GM21381 (cell line): ENCODE results near the gene STK10.

Source experiments
- ATAC-seq: cut with Tn5 transposase; IDR thresholded peaks from one replicate; pipeline ENCODE4 v1.9.1; 2021; ENCODE audit warnings: mild to moderate bottlenecking, moderate library complexity; ENCODE audit not compliant: unreplicated experiment

STK10 gene

DNA sequence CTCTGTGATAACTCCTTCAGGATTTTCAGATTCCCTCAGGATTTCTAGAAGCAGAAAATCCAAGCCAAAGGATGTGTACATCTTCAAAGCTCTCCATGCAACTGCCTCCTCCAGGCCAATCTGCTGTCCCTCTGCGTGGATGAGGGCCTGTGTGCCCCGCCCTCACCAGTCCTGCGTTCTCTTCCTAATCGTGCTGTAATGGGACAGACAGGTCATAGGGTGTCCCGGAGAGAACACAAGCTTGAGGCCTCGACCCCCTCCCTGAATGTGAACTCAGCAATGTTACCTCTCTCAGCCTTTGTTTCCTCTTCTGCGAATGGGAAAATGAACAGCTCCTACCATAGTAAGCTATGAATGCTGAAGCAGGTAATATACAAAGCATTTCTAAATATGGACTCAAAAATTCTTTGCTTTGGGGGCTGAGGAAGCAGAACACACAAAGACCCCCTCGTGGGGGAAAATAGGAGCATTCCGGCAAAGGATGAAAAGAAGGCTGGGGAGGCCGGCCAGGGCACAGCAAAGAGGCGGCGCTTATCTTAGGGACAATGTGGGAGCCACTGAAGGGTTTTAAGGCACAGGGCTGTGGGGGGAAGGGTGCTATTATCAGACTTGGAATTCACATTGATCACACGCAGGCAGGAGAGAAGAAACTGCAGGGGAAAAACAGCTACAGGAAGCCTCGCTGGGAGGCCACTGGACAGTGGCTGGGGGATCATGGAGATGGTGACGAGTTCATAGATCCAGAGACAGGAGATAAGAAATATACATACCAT, 124.4 kb downstream of the STK10 start:
- ATAC-seq: no peak

DNA sequence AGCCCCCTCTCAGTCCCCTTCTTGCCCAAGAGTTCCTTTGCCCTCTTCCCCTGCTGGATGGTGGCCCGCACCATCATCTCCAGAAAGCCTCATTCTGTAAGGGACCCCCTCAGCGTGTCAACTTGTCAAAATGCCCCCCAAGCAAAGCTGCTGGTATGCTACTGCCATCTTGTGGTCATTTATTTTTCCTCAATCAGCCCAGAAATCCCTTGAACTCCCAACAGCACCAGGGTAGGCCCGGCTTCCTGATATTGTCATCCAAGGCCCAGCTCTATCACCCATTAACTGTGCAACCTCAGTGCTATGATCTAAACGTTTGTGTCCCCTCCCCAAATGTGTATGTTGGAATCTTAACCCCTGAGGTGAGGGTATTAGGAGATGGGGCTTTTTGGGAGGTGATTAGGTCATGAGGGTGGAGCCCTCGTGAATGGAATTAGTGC, 128.3 kb downstream of the STK10 start:
- ATAC-seq: no peak

DNA sequence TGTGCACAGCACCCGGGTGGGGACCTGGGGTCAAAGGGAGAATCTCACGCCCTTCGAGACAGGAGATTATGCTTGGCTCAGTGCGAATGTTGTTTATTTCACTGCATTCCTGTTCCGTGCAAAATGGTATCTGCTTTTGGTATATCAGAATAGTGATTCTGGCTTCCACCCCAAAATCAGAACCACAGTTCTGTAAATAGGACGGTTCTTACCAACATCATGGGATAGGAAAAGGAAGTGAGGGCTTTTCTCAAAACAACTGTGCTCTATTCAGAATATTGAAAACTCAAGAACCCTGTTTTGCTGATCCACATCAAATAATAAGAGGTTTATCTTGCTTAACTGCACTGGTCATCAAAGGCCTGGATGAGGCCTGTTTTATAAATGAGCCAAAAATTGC, 129.9 kb downstream of the STK10 start:
- no peak for ATAC-seq

DNA sequence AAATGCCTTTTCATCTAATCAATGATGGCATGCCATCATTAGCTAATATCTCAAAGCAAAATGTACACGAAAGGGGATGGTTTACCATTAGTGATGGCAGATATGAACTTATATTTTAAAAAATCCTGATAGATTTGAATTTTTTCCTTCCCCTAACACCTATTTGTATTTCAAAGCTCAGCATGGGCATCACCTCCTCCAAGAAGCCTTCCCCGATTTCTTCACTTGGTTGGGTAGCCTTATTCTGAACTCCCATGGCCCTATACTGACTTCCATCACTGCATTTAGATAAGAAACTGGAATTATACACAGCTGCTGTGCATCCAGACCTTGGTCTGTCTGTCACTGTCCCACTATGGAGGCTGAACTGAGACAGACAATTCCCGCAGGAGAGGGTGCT, 132.0 kb downstream of the STK10 start:
- no peak for ATAC-seq

DNA sequence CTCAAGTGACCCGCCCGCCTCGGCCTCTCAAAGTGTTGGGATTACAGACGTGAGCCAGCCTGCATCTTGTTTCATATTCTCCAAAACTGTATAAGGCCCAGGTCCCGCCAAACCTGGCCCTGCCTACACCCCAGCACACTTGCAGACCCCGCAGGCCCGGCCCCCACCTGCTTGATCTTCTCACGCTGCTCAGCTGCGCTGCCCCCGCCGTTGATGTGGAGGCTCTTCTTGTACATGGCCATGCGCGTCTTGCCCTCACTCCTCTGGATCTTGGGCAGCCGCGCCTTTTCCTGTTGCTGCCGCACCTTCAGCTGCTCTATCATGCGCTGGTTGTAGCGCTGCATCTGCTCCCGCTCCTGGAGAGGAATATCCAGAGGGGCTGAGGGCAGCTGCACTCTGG, 132.6 kb downstream of the STK10 start:
- no peak for ATAC-seq

DNA sequence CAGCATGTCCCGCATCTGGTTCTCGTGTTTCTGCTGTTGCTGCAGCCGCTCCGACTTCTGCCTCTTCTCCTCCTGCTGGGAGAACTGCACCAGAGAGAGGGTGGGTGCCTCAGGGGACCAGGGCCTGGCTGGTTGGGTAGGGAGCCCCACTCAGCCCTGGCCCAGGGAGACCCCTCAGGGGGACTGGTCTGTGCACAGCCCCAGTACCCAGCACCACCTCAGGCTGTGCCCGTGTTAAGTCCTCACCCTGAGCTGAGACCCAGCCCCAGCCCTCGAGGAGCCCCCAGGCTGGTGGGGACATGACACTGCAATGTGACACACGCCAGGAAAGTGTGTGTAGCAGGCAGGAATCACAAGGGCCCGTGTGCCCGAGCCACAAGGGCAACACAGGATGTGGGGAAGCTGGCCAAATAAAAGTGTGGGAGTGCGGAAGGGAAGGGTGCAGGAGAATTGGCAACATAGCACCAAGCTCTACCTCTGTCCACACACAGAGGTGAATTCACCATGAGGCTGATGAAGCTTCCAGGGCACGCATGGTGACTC, 133.3 kb downstream of the STK10 start:
- no peak for ATAC-seq

DNA sequence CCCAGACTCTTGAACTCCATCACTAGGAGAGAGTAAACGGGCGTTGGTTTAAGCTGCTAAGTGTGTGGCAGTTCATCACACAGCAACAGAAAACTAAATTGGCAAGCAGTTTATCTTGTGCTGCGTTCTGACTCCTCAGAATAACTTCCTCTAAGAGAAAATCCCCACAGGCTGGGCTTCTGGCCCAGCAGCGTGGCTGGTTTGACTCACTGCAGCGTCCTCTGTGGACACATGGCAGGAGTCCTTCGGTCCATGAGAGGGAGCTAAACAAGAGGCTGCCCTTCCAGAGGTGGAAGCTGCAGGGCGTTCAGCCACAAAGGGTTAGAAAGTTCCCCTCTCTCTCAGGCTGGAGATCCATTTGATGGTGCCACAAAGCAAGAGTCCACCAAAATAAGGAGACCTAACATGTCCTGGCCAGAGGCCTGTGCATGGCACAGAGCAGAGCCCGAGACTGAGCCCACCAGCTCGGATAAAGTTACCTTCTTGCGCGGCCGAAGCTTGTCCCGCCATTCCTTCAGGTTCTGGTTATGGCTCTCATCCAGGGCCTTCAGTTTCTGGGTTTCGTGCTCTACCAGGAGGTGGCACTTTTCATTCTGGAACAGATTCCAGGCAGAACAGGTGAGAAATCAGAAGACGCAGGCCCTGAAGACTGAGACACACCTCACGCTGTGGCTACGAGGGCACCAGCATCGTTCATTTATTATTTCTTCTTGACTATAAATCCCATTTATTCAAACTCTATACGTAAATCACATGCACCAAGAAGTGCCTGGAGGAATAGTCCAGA, 135.4 kb downstream of the STK10 start:
- no peak for ATAC-seq

DNA sequence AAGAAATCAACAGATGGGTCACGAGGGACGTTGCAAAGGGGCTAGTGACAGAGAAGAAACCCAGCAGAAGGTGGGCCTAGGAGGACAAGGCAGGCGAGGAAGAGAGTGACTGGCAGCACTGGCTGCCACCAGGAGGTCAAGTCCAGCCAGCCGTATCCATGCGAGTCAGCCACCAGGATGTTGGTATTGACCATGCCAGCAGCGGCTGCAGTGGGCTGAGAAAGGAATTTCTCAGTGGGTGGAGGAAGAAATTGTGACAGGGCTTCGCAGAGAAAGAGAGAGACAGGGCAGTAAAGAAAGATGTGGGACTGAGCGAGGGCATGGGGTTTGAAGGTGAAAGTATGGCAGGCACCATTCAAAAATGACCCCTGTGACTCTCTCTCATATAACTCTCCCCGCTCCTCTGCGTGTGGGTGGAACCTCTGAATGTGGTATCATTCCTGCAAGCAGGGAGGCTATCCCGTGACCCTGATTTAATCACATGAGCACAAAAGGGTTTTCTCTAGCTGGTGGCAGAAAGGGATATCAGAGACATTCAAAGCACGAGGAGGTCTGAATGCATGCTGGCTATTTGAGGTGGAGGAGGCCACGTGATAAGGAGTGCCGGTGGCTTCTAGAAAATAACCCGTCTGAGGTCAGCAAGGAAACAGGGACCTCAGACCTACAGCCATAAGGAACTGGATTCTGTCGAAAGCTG, 136.2 kb downstream of the STK10 start:
- ATAC-seq: no peak

DNA sequence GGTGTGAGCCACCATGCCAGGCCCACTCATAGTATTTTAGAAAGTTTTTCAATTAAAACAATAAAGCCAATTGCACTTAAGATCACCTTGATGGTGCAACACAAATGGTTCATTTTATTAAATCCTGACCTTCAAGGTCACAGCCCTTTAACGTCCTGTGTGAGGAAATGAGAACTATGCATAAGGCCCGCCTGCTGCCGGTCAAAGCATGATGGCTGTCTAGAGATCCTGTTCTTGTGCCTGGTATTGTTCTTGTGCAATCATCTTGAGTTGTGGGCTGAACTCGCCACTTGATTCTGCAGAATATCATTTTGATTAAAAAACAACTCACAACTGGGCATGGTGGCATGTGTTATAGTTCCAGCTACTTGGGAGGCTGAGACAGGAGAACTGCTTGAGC, 137.9 kb downstream of the STK10 start:
- no peak for ATAC-seq

DNA sequence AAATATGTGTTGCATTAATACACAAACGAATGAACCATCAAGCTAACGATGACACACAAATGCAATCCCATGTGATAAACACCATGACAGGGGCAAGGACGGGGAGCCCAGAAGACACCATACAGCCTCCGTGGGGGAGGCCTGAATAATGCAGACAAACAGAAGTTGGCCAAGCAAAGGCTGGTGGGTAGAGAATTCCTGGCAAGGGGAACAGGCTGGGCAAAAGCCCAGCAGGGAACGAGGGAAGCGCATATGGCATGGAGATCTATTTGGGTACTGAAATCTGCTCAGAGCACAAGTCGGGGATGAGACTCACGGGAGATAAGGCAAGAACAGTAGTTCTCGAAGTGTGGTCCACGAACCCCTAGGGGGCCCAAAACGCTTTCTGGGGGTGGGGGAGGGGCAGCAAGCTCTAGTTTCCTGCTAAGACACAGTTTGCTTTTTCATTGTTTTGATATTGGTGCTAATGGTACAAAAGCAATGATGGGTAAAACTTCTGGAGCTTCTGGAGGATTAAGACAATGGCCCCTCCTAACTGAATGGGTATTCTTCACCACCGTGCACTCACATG, 138.7 kb downstream of the STK10 start:
- ATAC-seq: no peak

DNA sequence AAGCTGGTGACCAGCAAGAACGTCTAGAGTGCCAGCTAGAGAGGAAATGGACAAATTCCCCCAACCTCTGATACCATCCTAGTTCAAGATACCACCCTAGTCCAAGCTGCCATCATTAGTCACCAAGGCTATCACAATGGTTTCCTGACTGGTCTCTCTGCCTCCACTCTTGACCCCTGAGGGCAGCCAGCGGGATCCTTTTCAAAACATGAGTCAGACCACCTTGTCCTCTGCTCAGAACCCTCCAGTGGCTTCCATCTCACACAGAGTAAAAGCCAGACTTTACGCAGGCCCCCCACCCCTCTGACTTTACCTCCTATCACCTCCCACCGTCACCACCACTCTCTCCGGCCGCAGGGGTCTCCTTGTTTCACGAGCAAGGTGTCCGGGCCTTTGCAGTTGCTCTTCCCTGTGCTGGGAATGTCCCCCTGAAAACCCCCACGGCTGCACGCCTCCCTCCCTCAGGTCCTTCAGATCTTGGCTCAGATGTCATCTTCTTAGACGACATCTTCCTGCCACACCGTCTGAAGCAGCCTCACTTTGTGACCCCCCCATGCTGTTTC, 139.4 kb downstream of the STK10 start:
- ATAC-seq: no peak

DNA sequence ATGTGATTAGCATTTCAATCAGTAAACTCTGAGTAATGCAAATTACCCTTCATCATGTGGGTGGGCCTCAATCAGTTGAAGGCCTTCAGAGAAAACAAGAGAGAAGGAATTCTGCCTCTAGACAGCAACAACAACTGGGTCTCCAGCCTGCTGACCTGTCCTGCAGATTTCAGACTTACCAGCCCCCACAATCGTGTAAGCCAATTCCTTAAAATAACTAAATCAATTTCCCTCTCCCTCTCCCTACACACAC, 139.9 kb downstream of the STK10 start:
- no peak for ATAC-seq

DNA sequence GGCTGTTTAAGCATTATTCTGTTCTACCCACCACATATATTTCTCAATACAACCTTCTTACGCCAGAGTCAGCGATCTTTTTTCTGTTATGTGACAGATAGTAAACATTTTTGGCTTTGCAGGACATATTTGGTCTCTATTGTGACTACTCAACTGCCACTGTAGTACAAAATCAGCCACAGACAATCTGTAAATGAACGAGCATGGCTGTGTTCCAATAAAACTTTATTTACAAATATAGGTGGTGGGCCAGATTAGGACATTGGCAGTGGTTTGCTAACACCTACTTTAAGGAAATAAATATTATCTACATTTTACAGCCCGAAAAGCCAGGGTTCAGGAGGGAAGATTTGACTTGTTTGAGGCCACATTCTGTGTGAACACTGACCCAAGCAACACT, 141.4 kb downstream of the STK10 start:
- ATAC-seq: no peak

DNA sequence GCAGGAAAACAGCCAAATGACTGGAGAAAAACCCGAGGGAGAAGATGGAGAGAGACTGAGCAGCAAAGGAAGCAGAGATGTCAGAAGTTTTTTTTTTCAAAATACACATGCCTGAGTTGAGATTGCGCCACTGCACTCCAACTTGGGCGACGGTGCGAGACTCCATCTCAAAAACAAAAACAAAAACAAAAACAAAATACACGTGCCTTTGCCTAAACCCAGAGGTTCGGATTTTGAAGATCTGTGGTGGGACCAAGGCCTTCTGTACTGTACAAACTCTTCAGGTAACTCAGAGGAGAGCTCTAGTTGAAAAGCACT, 142.8 kb downstream of the STK10 start:
- ATAC-seq: no peak

DNA sequence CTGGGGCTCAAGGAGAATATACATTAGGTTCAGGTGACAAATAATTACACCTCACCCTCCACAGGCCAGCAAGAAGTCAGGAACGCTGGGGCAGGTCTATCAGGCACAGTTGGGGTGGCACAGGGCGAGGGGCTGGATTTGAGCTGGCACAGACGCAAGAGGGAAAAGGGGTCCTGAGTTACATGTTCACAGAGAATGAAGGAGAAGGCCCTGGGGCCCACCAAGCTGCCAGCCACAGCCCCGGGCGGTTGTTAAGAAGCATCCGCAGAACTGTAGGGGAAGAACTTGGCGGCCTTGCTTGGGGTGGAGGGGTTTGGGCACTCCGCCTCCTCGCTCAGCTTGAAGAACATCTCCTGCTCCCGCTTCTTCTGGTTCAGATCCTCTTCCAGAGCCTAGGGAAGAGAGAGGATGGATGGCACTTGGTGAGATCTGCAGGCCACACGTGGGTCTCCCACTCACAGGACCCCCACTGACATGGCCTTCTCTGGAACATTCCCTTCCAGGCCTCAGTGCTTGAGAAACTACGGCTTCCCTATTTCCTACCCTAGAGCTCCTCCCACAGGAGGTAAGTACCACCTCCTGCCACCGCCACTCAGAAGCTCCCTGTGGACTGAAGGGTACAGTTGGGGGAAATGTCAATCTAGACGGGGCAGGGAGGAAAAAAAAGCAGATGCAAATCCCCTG, 143.3 kb downstream of the STK10 start:
- no peak for ATAC-seq

DNA sequence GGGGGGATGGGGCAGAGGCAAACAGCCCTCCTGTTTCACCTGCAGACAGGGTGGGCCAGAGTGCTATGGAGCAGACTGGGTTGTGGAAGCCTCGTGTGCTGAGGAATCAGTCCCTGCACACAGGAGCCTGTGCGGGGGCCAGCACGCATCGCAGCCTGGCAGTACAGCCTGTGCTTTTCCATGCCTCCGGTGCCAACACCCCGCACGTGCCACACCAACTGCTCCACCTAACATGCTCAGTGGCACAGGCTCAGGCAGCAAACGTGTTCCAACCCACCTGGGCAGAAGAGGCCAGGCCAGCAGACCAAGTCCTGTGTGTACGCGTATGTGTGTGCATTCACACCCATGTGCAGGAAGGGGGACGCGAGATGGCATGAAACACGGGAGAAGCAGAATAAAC, 144.2 kb downstream of the STK10 start:
- no peak for ATAC-seq

DNA sequence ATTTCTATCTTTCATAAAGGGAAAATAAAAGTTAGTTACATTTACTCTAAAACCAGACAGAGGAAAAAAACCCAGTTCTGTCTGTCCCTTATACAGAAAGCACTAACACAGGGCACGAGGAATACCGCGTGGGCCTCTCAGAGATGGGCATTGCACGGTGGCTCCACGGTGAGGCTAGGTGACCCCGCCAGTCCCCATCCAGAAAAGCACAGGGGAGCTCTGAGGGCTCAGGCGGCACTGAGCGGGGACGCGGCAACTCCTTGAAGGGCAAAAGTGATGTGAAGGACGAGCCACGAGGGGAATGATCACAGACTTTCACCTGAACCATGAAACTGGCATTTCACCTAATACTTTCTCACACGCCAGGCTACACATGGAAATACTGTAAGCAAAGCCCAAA, 145.8 kb downstream of the STK10 start:
- ATAC-seq: no peak

DNA sequence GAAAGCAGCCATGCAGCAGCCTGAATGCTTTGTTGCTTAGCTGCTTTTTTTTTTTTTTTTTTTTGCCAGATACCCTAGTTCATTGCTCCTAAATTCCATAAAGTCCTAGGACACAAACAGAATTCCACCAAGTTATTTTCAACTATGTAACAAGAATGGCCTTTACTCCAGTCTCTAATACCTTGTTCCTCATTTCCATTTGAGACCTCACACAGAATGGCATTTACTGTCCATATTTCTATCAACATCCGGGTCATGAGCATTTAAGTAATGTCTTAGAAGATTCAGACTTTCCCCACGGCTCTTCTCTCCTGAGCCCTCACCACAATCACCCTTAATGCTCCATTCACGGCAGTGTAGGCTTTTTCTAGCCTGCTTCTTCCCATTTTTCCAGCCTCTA, 149.9 kb downstream of the STK10 start:
- ATAC-seq: no peak

DNA sequence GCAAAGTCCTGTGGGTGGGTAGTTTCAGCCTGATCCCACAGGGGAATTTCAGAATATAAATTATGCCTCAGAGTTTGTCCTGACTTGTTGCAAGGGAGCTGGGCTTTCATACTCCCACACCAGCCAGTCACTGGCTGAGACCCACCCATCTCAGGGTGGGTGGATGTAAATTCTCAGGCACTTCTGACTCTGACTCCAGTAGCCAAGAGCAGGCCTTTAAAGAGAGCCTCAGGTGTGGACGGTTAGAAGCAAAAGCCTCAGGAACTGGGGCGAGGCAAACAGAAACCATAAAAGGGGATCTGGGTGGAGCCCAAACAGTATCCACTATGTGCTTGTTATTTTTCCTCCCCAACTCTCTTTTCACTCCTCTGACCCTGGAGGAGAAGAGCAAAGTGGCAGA, 153.0 kb downstream of the STK10 start:
- ATAC-seq: peak; percentile 84

DNA sequence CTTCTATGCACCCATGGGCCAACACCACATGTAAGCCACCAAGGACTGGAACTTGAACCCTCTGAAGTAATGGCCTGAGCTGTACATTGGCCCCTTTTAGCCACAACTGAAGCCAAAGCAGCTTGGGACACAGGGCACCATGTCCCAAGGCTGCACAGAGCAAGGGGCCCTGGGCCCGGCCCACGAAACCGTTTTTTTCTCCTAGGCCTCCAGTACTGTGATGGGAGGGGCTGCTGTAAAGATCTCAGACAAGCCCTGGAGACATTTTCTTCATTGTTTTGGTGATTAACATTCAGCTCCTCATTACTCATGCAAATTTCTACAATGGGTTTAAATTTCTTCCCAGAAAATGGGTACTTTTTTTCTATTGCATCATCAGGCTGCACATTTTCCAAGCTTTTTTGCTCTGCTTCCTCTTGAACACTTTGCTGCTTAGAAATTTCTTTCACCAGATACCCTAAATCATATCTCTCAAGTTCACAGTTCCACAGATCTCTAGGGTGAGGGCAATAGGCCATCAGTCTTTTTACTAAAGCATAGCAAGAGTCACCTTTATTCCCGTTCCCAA, 156.0 kb downstream of the STK10 start:
- no peak for ATAC-seq
